Measurements from ENCODE around the gene STX8.

STX8 gene

DNA sequence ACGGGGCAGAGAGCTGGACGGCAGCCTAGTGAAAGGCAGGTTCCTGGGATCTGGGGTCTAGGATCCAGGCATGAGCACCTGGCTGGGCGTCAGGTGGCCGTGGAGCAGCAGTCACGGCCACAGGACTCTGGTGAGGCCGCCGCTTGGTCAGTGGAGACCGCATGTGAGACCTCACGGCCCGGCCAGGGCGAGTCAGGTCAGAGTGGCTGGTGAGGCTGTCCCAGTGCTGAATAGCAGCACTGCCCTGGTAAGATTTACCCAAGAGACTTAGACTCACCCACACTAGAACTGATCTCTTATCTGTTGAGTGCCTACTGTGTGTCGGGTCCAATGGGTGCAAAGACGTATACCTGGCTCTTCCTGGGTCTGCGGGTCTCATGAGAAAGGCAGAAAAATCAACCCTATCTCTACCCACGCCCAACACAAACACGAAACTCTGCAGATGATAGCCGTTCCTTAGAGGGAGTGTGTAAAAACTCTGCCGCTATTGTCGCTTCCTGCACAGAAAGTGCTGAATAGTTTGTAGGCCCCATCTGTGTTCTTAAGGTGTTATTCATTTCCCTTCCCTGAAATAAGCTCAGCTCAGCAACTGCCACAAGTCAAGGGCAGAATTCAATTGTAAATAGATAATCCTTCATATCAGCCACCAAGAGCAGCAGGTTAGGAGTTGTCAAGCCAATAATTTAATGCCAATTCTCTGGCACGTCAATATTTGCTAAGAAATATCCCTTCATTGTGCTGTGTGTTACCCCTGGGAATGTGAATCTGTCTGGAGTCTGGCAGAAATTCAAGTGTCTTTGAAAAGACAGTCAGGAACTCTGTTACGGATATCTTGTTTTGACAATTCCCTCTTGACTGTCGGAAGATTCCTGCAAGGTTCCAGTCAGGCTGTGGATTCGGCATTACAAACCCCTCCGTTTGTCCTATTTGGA, 314.3 kb downstream of the STX8 start (continued):
- TF ChIP-seq, protein P1, sequence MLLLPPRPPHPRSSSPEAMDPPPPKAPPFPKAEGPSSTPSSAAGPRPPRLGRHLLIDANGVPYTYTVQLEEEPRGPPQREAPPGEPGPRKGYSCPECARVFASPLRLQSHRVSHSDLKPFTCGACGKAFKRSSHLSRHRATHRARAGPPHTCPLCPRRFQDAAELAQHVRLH (tag by site-specific recombination; IDR thresholded peaks at IDR 0.05): no peak
- TF ChIP-seq, protein P2, sequence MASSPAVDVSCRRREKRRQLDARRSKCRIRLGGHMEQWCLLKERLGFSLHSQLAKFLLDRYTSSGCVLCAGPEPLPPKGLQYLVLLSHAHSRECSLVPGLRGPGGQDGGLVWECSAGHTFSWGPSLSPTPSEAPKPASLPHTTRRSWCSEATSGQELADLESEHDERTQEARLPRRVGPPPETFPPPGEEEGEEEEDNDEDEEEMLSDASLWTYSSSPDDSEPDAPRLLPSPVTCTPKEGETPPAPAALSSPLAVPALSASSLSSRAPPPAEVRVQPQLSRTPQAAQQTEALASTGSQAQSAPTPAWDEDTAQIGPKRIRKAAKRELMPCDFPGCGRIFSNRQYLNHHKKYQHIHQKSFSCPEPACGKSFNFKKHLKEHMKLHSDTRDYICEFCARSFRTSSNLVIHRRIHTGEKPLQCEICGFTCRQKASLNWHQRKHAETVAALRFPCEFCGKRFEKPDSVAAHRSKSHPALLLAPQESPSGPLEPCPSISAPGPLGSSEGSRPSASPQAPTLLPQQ (tag by site-specific recombination; IDR thresholded peaks at IDR 0.05): no peak
- no peak for TF ChIP-seq ZNF510 (tag by site-specific recombination; IDR thresholded peaks at IDR 0.05; ENCODE audit: insufficient replicate concordance)
- TF ChIP-seq ZNF48 (tag by site-specific recombination; IDR thresholded peaks at IDR 0.05): no peak
- no peak for TF ChIP-seq ZNF121 (tag by site-specific recombination; IDR thresholded peaks at IDR 0.05)
- TF ChIP-seq ZNF433 (tag by site-specific recombination; IDR thresholded peaks at IDR 0.05; ENCODE audit: low read depth): no peak
- TF ChIP-seq ZNF416 (tag by site-specific recombination; IDR thresholded peaks at IDR 0.05): no peak
- TF ChIP-seq ZNF473 (tag by site-specific recombination; IDR thresholded peaks at IDR 0.05): no peak

DNA sequence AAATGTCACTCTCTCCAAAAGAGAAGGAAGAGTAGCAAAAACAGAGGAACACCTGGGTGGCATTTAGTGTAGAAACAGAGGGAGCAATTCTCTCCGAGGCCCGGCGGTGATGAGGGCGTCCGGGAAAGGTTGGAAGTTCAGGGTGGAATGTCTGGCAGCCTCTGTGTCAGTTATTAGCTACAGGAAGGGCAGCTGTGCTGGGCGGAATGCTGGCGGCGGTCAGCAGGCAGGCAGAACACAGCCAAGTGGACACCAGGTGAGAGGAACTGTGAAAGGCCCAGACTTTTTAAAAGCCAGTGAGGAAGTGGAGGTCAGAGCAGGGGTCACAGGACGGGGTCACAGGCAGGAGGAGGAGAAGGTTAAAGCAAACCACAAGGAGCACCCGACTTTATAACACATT, 316.2 kb downstream of the STX8 start:
- CTCF ChIA-PET: interaction anchor here (0.5 to 1.5 kb wide), 3 partner anchors 22 to 261 kb away, joined by 3 read pairs; no protein-coding TSS in a partner anchor
- POLR2A ChIA-PET: no interaction called here

More for the DNA sequence above, 316.2 kb downstream of the STX8 start:
- no peak overlapping the region for H3K4me3 ChIP-seq (ENCODE audit: low read depth, low read length)
- H3K4me1 ChIP-seq (ENCODE audit: control insufficient read depth, insufficient read depth, low read length): peaks cover 8% of the 10 kb centered on the region; the same call in 1 of the 2 replicates
- TF ChIP-seq, protein P3, sequence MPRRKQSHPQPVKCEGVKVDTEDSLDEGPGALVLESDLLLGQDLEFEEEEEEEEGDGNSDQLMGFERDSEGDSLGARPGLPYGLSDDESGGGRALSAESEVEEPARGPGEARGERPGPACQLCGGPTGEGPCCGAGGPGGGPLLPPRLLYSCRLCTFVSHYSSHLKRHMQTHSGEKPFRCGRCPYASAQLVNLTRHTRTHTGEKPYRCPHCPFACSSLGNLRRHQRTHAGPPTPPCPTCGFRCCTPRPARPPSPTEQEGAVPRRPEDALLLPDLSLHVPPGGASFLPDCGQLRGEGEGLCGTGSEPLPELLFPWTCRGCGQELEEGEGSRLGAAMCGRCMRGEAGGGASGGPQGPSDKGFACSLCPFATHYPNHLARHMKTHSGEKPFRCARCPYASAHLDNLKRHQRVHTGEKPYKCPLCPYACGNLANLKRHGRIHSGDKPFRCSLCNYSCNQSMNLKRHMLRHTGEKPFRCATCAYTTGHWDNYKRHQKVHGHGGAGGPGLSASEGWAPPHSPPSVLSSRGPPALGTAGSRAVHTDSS (tag by site-specific recombination; IDR thresholded peaks at IDR 0.05): no peak
- TF ChIP-seq ZNF529 (tag by site-specific recombination; IDR thresholded peaks at IDR 0.05; ENCODE audit: insufficient replicate concordance): no peak
- no peak for TF ChIP-seq ZNF37A (tag by site-specific recombination; IDR thresholded peaks at IDR 0.05)
- TF ChIP-seq KLF1 (tag by site-specific recombination; IDR thresholded peaks at IDR 0.05): no peak
- TF ChIP-seq ZFP37 (tag by site-specific recombination; IDR thresholded peaks at IDR 0.05): no peak
- no peak for TF ChIP-seq SCRT1 (tag by site-specific recombination; IDR thresholded peaks at IDR 0.05; ENCODE audit: borderline replicate concordance)
- TF ChIP-seq, protein P4, sequence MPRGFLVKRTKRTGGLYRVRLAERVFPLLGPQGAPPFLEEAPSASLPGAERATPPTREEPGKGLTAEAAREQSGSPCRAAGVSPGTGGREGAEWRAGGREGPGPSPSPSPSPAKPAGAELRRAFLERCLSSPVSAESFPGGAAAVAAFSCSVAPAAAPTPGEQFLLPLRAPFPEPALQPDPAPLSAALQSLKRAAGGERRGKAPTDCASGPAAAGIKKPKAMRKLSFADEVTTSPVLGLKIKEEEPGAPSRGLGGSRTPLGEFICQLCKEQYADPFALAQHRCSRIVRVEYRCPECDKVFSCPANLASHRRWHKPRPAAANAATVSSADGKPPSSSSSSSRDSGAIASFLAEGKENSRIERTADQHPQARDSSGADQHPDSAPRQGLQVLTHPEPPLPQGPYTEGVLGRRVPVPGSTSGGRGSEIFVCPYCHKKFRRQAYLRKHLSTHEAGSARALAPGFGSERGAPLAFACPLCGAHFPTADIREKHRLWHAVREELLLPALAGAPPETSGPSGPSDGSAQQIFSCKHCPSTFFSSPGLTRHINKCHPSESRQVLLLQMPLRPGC (tag by site-specific recombination; IDR thresholded peaks at IDR 0.05): no peak
- TF ChIP-seq ZNF660 (tag by site-specific recombination; IDR thresholded peaks at IDR 0.05): no peak
- TF ChIP-seq, protein P5, sequence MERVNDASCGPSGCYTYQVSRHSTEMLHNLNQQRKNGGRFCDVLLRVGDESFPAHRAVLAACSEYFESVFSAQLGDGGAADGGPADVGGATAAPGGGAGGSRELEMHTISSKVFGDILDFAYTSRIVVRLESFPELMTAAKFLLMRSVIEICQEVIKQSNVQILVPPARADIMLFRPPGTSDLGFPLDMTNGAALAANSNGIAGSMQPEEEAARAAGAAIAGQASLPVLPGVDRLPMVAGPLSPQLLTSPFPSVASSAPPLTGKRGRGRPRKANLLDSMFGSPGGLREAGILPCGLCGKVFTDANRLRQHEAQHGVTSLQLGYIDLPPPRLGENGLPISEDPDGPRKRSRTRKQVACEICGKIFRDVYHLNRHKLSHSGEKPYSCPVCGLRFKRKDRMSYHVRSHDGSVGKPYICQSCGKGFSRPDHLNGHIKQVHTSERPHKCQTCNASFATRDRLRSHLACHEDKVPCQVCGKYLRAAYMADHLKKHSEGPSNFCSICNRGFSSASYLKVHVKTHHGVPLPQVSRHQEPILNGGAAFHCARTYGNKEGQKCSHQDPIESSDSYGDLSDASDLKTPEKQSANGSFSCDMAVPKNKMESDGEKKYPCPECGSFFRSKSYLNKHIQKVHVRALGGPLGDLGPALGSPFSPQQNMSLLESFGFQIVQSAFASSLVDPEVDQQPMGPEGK (tag by site-specific recombination; IDR thresholded peaks at IDR 0.05): no peak
- no peak for TF ChIP-seq SP7 (tag by site-specific recombination; IDR thresholded peaks at IDR 0.05)
- TF ChIP-seq, protein P6, sequence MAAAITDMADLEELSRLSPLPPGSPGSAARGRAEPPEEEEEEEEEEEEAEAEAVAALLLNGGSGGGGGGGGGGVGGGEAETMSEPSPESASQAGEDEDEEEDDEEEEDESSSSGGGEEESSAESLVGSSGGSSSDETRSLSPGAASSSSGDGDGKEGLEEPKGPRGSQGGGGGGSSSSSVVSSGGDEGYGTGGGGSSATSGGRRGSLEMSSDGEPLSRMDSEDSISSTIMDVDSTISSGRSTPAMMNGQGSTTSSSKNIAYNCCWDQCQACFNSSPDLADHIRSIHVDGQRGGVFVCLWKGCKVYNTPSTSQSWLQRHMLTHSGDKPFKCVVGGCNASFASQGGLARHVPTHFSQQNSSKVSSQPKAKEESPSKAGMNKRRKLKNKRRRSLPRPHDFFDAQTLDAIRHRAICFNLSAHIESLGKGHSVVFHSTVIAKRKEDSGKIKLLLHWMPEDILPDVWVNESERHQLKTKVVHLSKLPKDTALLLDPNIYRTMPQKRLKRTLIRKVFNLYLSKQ (tag by site-specific recombination; IDR thresholded peaks at IDR 0.05; ENCODE audit: borderline replicate concordance): no peak
- no peak for TF ChIP-seq ZNF248 (tag by site-specific recombination; IDR thresholded peaks at IDR 0.05)
- no peak for TF ChIP-seq ZNF155 (tag by site-specific recombination; IDR thresholded peaks at IDR 0.05)
- TF ChIP-seq, protein P7, sequence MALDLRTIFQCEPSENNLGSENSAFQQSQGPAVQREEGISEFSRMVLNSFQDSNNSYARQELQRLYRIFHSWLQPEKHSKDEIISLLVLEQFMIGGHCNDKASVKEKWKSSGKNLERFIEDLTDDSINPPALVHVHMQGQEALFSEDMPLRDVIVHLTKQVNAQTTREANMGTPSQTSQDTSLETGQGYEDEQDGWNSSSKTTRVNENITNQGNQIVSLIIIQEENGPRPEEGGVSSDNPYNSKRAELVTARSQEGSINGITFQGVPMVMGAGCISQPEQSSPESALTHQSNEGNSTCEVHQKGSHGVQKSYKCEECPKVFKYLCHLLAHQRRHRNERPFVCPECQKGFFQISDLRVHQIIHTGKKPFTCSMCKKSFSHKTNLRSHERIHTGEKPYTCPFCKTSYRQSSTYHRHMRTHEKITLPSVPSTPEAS (tag by site-specific recombination; IDR thresholded peaks at IDR 0.05): no peak
- TF ChIP-seq KLF9 (tag by site-specific recombination; IDR thresholded peaks at IDR 0.05; ENCODE audit: low read depth): no peak
- no peak for TF ChIP-seq ZNF658 (tag by site-specific recombination; IDR thresholded peaks at IDR 0.05)
- no peak for TF ChIP-seq ZFHX2 (tag by site-specific recombination; conservative IDR thresholded peaks at IDR 0.05)
- H3K36me3 ChIP-seq (ENCODE audit: control insufficient read depth in 2 of 2, insufficient read depth in 1 of 2, low read length in 2 of 2): no peaks in the 10 kb centered on the region
- no peak overlapping the region for H3K27ac ChIP-seq (ENCODE audit: extremely low read depth, low read depth, low read length)
- no peaks in the 10 kb centered on the region for H3K9me3 ChIP-seq (ENCODE audit: control insufficient read depth, insufficient read depth, low read depth, low read length)

All from HEK293 (cell line).